HG03103 (cell line): ENCODE data around the gene ZBTB7C.

Experiments
- ATAC-seq: cut with Tn5 transposase; IDR thresholded peaks from one replicate; pipeline ENCODE4 v1.9.1; 2021; ENCODE audit warnings: low read depth; ENCODE audit not compliant: unreplicated experiment

The ZBTB7C gene

DNA sequence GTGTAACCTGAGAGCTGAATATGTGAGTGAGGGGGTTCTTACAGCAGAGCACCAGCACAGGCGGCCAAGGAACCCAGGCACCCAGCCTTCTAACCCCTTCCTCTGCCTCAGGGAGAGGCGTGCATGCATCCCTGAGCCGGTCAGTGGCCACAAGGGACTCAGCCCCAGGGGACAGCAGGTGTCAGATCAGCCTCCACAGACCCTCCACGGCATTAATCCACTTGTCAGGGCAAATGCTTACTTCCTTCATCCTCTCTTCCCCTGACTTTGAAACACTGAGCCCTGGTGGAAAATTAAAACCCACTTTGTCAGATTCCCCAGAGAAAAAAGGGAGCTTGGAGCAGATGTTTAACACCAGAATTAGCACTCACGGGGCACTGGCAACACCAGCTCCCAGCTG lies 418.2 kb downstream of the ZBTB7C start:
- no peak for ATAC-seq

DNA sequence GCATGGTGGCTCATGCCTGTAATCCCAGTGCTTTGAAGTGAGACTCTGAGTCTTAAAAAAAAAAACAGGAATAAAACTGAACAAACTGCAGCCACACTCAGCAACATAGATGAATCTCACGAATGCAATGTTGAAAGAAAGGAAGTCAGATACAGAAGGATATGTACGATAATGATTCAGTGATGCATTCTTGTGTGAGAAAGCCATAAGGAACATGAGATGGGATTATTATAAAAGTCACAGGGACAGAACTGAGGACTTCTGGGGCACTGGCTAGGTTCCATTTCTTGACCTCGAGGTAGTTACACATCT lies 421.8 kb downstream of the ZBTB7C start:
- no peak for ATAC-seq

DNA sequence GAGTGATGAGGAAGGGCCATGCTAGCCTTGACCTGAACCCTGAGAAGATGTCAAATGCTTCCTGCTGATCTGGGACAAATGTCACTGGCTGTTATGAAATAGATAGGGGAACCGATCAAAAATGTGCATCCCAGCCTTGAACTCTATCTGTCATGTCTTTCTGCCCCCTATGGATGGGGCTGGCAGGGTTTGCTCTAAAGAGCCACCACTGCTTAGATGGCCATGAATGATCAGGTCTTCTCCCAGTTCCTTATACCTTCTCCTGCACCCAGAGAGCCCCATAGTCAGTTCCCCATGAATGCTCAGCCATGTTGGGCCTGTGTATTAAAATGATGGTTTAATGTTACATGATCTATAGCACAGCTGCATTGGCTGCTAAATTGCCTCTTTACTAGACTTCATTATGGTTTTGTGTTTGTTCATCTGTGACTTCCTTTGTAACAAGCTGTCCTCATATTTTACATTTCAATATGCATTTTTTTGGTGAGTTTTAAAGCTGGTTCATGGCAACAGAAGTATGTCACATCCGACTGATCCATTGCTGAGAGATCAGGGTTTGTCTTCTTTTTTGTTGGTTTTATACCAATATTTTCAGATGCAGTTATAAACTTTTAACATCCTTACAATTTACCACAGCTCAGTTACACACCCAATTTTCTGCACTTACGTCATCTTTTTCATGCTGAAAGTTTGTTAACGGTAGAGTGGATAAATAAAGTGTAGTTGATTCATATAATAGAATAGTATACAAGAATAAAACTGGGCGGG lies 422.4 kb downstream of the ZBTB7C start:
- ATAC-seq = no peak

DNA sequence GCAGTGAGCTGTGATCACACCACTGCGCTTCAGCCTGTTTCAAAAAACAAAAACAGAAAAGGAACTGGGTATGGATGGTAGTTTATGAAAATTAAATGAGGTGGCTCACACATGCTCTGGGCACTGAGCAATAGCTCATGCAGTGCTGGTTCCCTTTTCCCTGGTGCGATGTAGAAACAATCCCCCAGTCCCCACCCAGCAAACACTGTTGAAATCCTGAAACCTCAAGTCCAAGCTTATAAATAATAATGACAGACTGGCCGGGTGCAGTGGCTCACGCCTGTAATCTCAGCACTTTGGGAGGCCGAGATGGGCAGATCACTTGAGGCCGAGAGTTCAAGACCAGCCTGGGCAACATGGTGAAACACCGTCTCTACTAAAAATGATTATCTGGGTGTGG lies 423.3 kb downstream of the ZBTB7C start:
- no peak for ATAC-seq

DNA sequence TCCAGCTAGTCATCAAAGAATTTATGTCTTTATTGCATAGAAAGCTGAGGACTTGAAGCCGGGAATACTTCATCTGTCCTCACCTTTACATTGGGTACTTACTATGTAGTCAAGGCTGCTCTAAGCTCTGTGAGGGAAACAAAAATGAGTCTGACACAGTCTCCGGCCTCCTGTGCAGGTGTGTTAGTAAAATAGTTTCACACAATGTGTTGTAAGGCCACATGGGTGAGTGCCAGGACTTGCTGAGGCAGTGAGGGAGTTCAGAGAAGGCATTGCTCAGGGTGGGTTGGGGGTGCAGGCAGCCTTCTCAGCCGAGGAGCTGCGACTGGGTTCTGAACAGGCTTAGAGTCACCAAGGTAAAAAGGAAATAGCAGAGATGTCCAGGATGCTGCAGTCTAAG lies 424.2 kb downstream of the ZBTB7C start:
- ATAC-seq = no peak

DNA sequence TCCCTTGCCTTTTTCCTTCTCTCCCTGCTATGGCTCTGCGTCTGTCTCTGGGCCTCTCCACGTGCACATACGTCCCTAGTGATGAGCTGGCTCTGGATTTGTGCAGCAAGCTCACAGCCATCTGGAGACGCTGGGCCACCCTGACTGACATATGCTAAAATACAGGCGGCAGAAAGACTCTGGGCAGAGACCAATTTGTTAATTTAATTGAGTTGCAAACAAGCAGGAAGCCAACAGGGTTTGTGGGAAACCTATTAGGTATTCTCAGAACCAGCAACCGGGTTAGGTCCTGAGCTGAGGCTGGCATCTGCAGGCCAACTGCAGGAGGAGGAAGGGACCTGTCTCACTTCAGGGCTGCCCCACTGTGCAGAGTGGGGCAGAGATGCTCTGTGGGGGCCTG lies 425.2 kb downstream of the ZBTB7C start:
- no peak for ATAC-seq

DNA sequence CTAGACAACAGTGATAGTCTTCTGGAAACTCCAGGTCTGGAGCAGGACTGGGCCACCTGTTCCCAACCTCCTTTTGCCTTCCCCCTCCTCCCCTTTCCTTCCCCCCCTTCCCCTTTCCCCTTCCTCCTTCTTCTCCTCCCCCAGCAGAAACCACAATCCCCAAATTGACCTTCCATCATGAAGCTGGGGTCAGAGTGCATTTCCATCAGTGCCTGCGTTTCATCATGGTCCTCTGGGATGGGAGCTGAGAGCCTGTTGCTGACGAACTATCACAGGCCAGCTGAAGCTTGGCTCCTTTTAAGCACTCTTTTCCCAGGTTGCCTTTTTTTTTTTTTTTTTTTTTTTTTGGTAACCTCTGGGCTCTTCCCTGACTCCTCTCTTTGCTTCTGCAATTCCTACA lies 426.1 kb downstream of the ZBTB7C start:
- no peak for ATAC-seq

DNA sequence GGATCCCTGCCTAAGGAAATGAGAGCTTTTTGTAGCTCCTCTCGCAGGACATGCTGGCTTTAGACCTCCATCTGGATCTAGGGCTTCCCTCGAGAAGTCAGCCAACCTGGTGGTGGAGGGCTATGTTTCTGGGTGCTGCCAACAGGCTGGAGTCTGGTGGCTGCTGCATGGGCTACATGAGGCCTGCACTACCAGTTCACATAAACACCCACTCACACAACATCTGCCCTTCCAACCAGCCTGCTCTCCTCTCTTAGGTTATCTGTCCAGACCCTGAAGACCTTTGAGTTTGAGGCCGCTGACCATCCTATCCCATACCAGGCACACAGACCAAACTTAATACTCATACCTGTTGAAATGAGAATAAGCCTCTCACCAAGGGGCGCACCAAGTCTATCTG lies 427.4 kb downstream of the ZBTB7C start:
- ATAC-seq = no peak

DNA sequence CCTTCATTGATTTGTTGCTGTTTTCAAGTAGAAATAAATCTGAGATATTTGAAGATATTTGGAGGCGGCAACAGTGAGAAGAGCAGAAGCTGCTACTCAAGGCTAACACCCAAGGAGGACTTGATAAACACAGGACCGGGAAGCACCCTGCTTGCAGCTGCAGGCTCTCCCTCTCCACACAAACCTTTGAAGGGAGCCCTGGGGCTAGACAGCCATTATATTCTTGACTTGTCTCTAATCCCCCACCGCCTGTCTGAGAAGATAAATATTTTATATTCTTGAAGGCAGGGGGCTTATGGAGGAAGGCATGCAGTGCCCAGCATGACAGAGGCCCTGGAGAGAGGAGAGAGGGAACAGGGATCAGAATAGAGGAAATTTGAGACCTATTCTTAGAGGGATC lies 427.9 kb downstream of the ZBTB7C start:
- ATAC-seq = no peak

DNA sequence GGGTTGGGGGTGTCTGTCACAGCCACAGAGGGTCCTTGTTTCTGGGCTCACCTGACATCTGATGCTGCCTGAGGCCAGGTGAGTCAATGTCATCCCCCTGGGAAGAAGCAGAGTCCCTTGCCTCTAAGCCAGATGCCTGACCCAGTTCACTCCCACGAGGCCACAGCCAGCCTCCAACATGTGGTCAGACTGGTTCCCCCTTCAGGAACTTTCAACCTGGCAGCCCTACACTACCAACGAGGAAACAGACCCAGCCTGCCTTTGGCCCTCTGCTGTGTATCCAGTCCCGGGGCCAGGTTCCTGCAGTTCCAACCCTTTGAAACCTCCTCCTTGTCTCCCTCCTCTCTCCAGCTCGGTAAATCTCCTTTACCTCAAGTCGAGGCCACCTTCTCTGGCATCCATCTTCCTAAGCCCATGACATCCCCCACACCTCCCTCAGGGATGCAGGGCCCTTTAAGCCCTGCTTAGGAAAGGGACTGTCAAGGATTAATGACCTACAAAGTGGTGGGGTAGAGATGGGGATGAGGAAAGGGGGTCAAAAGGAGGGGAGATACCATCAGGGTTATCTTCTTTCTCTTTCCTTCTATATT lies 429.5 kb downstream of the ZBTB7C start:
- ATAC-seq = no peak

DNA sequence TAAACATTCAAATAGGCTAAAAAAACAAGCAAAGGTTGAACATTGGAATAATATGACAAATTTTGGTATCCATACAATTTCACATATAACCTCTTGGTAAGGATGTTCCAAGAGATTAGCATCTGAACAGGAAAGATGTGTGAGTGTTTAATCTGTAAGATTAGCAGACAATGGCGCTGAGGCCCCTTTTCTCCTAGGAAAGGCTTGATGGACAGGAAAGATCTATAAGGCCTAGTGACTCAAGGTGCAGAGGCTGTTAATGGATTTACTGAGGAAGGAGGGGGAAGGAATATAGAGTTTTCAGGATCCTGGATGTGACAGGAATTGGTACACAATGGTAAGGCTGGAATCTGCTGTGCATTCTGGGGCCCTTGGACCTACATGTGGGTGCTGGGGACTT lies 430.6 kb downstream of the ZBTB7C start:
- ATAC-seq = no peak

DNA sequence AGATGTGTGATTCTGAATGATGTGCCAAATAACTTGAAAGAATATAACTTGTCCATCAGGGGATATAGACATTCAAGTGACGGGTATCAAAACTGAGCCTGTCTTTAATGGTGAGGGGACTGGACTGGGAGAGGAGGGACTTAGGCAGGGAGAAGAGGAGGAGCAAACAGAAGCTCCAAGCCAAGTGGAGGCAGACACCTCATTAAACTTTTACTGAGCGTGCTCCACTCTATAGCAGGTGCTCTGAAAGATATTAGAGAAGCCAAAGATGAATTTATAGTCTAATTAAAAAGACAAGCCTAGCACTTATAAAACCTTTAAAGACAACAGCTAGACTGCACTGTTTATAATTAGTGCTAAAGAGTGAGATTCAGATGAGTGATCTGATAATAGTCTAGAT lies 431.0 kb downstream of the ZBTB7C start:
- no peak for ATAC-seq
